H1 (cell line): ENCODE results near the gene STX18. TPM values are rescaled to one million over a fixed set of nuclear protein-coding genes. Genes with fewer than 3 reads are reported as not detected.

ENCODE experiments used
- CTCF ChIA-PET: fragments of 300-600 bp; sonication (Branson Sonifier 250); formaldehyde crosslinking; loops from one replicate; lab custom pipeline; 2021; ENCODE audit not compliant: partially characterized antibody; lab: Charles Lee
- POLR2A ChIA-PET: fragments of 300-600 bp; sonication (Branson Sonifier 250); formaldehyde crosslinking; loops from one replicate; lab custom pipeline; 2021; ENCODE audit warnings: inconsistent platforms; ENCODE audit not compliant: partially characterized antibody; lab: Charles Lee
- DNase-seq, 2 experiments: peaks; one replicate each; pipeline versions ENCODE4 v3.0.0 to v3.0.0-alpha.2; 2010 to 2022; ENCODE audit warnings: low spot score in 2 of 2, low read depth in 1 of 2, mixed read lengths in 1 of 2
- FAIRE-seq: peaks from 2 replicates; lab custom pipeline; 2011; peaks lifted over from hg19 to GRCh38; lab: Jason Lieb, UNC
- H2AFZ ChIP-seq: 2 replicates; pipeline ENCODE4 v1.8.1; 2012; ENCODE audit warnings: low read length, inconsistent platforms
- H2AK5ac ChIP-seq: 2 replicates; pipeline ENCODE4 v1.6.1; 2013; ENCODE audit warnings: low read depth, low read length
- H2BK120ac ChIP-seq: replicated peaks from 2 replicates; pipeline ENCODE3; 2013; ENCODE audit warnings: low read depth, low read length, inconsistent platforms
- H2BK12ac ChIP-seq: 2 replicates; pipeline ENCODE4 v1.6.1; 2013; ENCODE audit warnings: low read depth, low read length
- H2BK15ac ChIP-seq: 2 replicates; pipeline ENCODE4 v1.6.1; 2013; ENCODE audit warnings: low read length
- H2BK20ac ChIP-seq: 2 replicates; pipeline ENCODE4 v1.6.1; 2013; ENCODE audit warnings: low read length
- H2BK5ac ChIP-seq: 2 replicates; pipeline ENCODE4 v1.6.1; 2013; ENCODE audit warnings: low read depth, low read length
- H3K14ac ChIP-seq: 2 replicates; pipeline ENCODE4 v1.6.1; 2013; ENCODE audit warnings: inconsistent platforms; ENCODE audit not compliant: insufficient read length
- H3K18ac ChIP-seq: 2 replicates; pipeline ENCODE4 v1.6.1; 2013; ENCODE audit warnings: low read length; ENCODE audit errors: extremely low read depth
- H3K23ac ChIP-seq: 2 replicates; pipeline ENCODE4 v1.6.1; 2013; ENCODE audit warnings: inconsistent platforms; ENCODE audit not compliant: insufficient read length
- H3K23me2 ChIP-seq: 2 replicates; pipeline ENCODE4 v1.6.1; 2013; ENCODE audit warnings: low read depth, low read length
- H3K27ac ChIP-seq: 2 replicates; pipeline ENCODE4 v1.6.1; 2011; ENCODE audit warnings: low read depth, low read length, inconsistent platforms
- H3K27me3 ChIP-seq, 4 experiments: replicated peaks in 1 of 4; 1 replicate in 1 of 4; 2 replicates in 3 of 4; pipeline versions ENCODE4 v1.6.1 to v1.8.1; 2011 to 2013; ENCODE audit warnings: low read length in 3 of 4, mild to moderate bottlenecking in 3 of 4, inconsistent platforms in 2 of 4, mixed read lengths in 2 of 4, moderate library complexity in 1 of 4; ENCODE audit not compliant: control insufficient read depth in 3 of 4, insufficient read depth in 3 of 4; ENCODE audit errors: extremely low read depth in 1 of 4
- H3K36me3 ChIP-seq, 4 experiments: 2 replicates each; pipeline versions ENCODE4 v1.6.1 to v1.8.1; 2011 to 2013; ENCODE audit warnings: mild to moderate bottlenecking in 4 of 4, low read length in 3 of 4, moderate library complexity in 2 of 4, control low read depth in 1 of 4, inconsistent platforms in 1 of 4; ENCODE audit not compliant: insufficient read depth in 4 of 4, control insufficient read depth in 2 of 4
- H3K4ac ChIP-seq: replicated peaks from 2 replicates; pipeline ENCODE3; 2013; ENCODE audit warnings: low read length, low read depth, mixed read lengths, inconsistent platforms; ENCODE audit not compliant: insufficient read length
- H3K4me1 ChIP-seq, 4 experiments: replicated peaks in 1 of 4; 1 replicate in 1 of 4; 2 replicates in 3 of 4; pipeline versions ENCODE4 v1.6.1 to v1.8.1; 2011 to 2013; ENCODE audit warnings: low read length in 3 of 4, inconsistent platforms in 2 of 4, mixed read lengths in 1 of 4; ENCODE audit not compliant: insufficient read depth in 4 of 4, control insufficient read depth in 3 of 4
- H3K4me2 ChIP-seq, 2 experiments: 2 replicates each; pipeline versions ENCODE4 v1.6.1 to v1.8.1; 2011 to 2013; ENCODE audit warnings: low read depth in 2 of 2, low read length in 2 of 2, control low read depth in 1 of 2, inconsistent platforms in 1 of 2, mild to moderate bottlenecking in 1 of 2; ENCODE audit not compliant: insufficient read depth in 1 of 2
- H3K4me3 ChIP-seq, 4 experiments: fragments of 200-600, 300-600 bp in 1 of 4; sonication (generic), shearing (Covaris generic), sonication (Bioruptor Twin) in 1 of 4; 2 replicates each; pipeline versions ENCODE4 v1.5.1 to v1.8.1; 2011 to 2016; ENCODE audit warnings: low read length in 4 of 4, low read depth in 3 of 4, control low read depth in 2 of 4, inconsistent platforms in 2 of 4, mild to moderate bottlenecking in 2 of 4, mixed read lengths in 1 of 4, moderate library complexity in 1 of 4; ENCODE audit not compliant: insufficient read depth in 2 of 4; ENCODE audit errors: extremely low read depth in 1 of 4
- H3K56ac ChIP-seq: replicated peaks from 2 replicates; pipeline ENCODE3; 2013; ENCODE audit warnings: low read depth, mild to moderate bottlenecking, mixed read lengths, low read length, inconsistent platforms; ENCODE audit not compliant: insufficient read length
- H3K79me1 ChIP-seq: 2 replicates; pipeline ENCODE4 v1.6.1; 2013; ENCODE audit warnings: low read depth, low read length, control low read depth
- H3K79me2 ChIP-seq, 2 experiments: 2 replicates each; pipeline versions ENCODE4 v1.6.1 to v1.8.1; 2012 to 2013; ENCODE audit warnings: low read length in 2 of 2, mild to moderate bottlenecking in 2 of 2, inconsistent platforms in 1 of 2; ENCODE audit not compliant: insufficient read depth in 2 of 2, control insufficient read depth in 1 of 2
- H3K9ac ChIP-seq, 4 experiments: replicated peaks in 1 of 4; 1 replicate in 1 of 4; 2 replicates in 3 of 4; pipeline versions ENCODE4 v1.6.1 to v1.8.1; 2011 to 2013; ENCODE audit warnings: low read depth in 3 of 4, low read length in 3 of 4, control low read depth in 2 of 4, mild to moderate bottlenecking in 2 of 4, moderate library complexity in 2 of 4, inconsistent platforms in 1 of 4; ENCODE audit errors: extremely low read depth in 1 of 4
- H3K9me3 ChIP-seq, 2 experiments: 2 replicates each; pipeline versions ENCODE4 v1.6.1 to v1.8.1; 2012 to 2013; ENCODE audit warnings: mild to moderate bottlenecking in 2 of 2, moderate library complexity in 2 of 2, control low read depth in 1 of 2, inconsistent platforms in 1 of 2, low read depth in 1 of 2, low read length in 1 of 2, mixed read lengths in 1 of 2; ENCODE audit not compliant: insufficient read depth in 2 of 2
- H4K20me1 ChIP-seq, 2 experiments: replicated peaks in 1 of 2; 2 replicates each; pipeline versions ENCODE3 to v1.8.1; 2011 to 2013; ENCODE audit warnings: inconsistent platforms in 2 of 2, low read length in 2 of 2, mild to moderate bottlenecking in 1 of 2; ENCODE audit not compliant: insufficient read depth in 2 of 2, control insufficient read depth in 1 of 2
- H4K5ac ChIP-seq: 2 replicates; pipeline ENCODE4 v1.6.1; 2013; ENCODE audit warnings: low read length, low read depth, mixed read lengths, inconsistent platforms; ENCODE audit not compliant: insufficient read length
- H4K8ac ChIP-seq: 2 replicates; pipeline ENCODE4 v1.8.0; 2013; ENCODE audit warnings: mild to moderate bottlenecking, moderate library complexity, low read length, inconsistent platforms; ENCODE audit not compliant: insufficient read depth; ENCODE audit errors: extremely low read depth
- H4K91ac ChIP-seq: replicated peaks from 2 replicates; pipeline ENCODE3; 2013; ENCODE audit warnings: low read length, mixed read lengths, inconsistent platforms; ENCODE audit not compliant: insufficient read length
- ATF3 ChIP-seq: IDR thresholded peaks from 2 replicates; pipeline ENCODE4 v1.6.1; 2011; ENCODE audit warnings: low read depth, mild to moderate bottlenecking, low read length; ENCODE audit not compliant: insufficient read depth
- CBX8 ChIP-seq: fragments of 300-800, 300-1000 bp; sonication (generic); IDR thresholded peaks from 2 replicates; pipeline ENCODE4 v1.7.1; 2016; ENCODE audit warnings: low read depth, low read length, borderline replicate concordance
- E2F6 ChIP-seq: IDR thresholded peaks from 2 replicates; pipeline ENCODE4 v1.6.1; 2012; ENCODE audit warnings: inconsistent platforms
- JUN ChIP-seq: IDR thresholded peaks from 2 replicates; pipeline ENCODE4 v1.6.1; 2011; ENCODE audit warnings: low read depth, mild to moderate bottlenecking, improper control_type of control experiment, low read length
- KDM1A ChIP-seq: fragments of 200-600, 300-600 bp; sonication (generic); IDR thresholded peaks from 2 replicates; pipeline ENCODE4 v1.7.1; 2016; ENCODE audit warnings: mild to moderate bottlenecking, low read length, borderline replicate concordance
- MAX ChIP-seq: IDR thresholded peaks from 2 replicates; pipeline ENCODE4 v1.6.1; 2012; ENCODE audit warnings: inconsistent platforms
- SAP30 ChIP-seq: fragments of 300-600 bp; sonication (generic); IDR thresholded peaks from 2 replicates; pipeline ENCODE4 v1.7.1; 2012; ENCODE audit warnings: low read length, moderate library complexity, mild to moderate bottlenecking, inconsistent platforms; ENCODE audit not compliant: insufficient read depth, insufficient replicate concordance
- SIRT6 ChIP-seq: IDR thresholded peaks from one replicate; pipeline ENCODE4 v1.7.1; 2012; ENCODE audit warnings: low read length, inconsistent platforms
- TAF1 ChIP-seq: IDR thresholded peaks from 2 replicates; pipeline ENCODE4 v1.6.1; 2011; ENCODE audit warnings: mild to moderate bottlenecking, low read depth, low read length
- USF2 ChIP-seq: IDR thresholded peaks from 2 replicates; pipeline ENCODE4 v1.6.1; 2011; ENCODE audit warnings: low read length, improper control_type of control experiment
- YY1 ChIP-seq: IDR thresholded peaks from 2 replicates; pipeline ENCODE4 v1.6.1; 2011; ENCODE audit warnings: low read depth, mild to moderate bottlenecking, low read length
- WGBS, 2 experiments: shearing (Covaris generic) in 1 of 2; methylation state at CpG; one replicate each; pipeline versions ENCODE4 v1.1.6 to v1.1.7; 2013 to 2015; ENCODE audit warnings: low lambda C conversion rate in 2 of 2, mixed read lengths in 2 of 2, inconsistent platforms in 1 of 2, low coverage in 1 of 2, missing lambda C conversion rate in 1 of 2; ENCODE audit not compliant: insufficient replicate concordance in 2 of 2, insufficient coverage in 1 of 2, insufficient read length in 1 of 2; ENCODE audit errors: extremely low coverage in 1 of 2, missing lambda C conversion rate in 1 of 2; 5-methylcytosine and 5-hydroxymethylcytosine counted together
- polyA plus RNA-seq, 7 experiments: library from polyadenylated mRNA; depleted of rRNA in 3 of 7; stranded (reverse) in 5 of 7; unstranded in 2 of 7; fragments of >200 nt in 5 of 7; fragments of 200-250 nt in 2 of 7; gene quantifications; 1 replicate in 5 of 7; 2 replicates in 1 of 7; 4 replicates in 1 of 7; pipeline versions ENCODE4 v1.2.1 to v1.2.3, GENCODE V29; 2011 to 2013; ENCODE audit warnings: missing spikeins in 2 of 7, mixed read lengths in 2 of 7
- total RNA-seq: library from RNA; stranded (reverse); fragmentation: NEBNext Ultra II Directional; extraction: Animal tissue kit (Norgen Biotek cat#: 25700); gene quantifications from 2 replicates; pipeline ENCODE4 v1.2.1, GENCODE V29; 2021

The STX18 gene
- total and polyA plus RNA-seq, 2 of the 8 experiments (the other 6 are each of a cell fraction or from before 2014, with no cell fraction given), result 14.6 to 18.3 TPM

- no peak overlapping the region for H3K18ac ChIP-seq
- H2BK20ac ChIP-seq, result no peak overlapping the region
- no peaks in the 10 kb centered on the region for H3K36me3 ChIP-seq
- no peak for TF ChIP-seq JUN
- no peak for TF ChIP-seq E2F6
- no peak for TF ChIP-seq KDM1A
- TF ChIP-seq SIRT6, result no peak
- TF ChIP-seq USF2, result no peak
- TF ChIP-seq CBX8, result no peak
- no peak for TF ChIP-seq YY1
- TF ChIP-seq SAP30, result no peak
- TF ChIP-seq TAF1, result no peak
- no peak for TF ChIP-seq ATF3
- no peak for TF ChIP-seq MAX
- H2BK5ac ChIP-seq, result no peak overlapping the region
- H2BK15ac ChIP-seq, result no peak overlapping the region
- FAIRE-seq (no peak), DNase-seq (no peak)
- H3K23ac ChIP-seq, result no peak overlapping the region
- H3K4me1 ChIP-seq, result peaks cover 2 to 20% (median 8%) of the 10 kb centered on the region in 4 experiments; a peak in 6 of 7 replicates
- no peak overlapping the region for H3K4me2 ChIP-seq
- POLR2A ChIA-PET, result no interaction called here
- H4K5ac ChIP-seq, result no peak overlapping the region
- H3K14ac ChIP-seq, result no peak overlapping the region
- H4K91ac ChIP-seq, result no peak overlapping the region
- no peak overlapping the region for H3K27ac ChIP-seq
- H3K4me3 ChIP-seq, result no peak overlapping the region
- H2AFZ ChIP-seq, result no peak overlapping the region
- peaks cover 0 to 3% of the 10 kb centered on the region in 2 experiments for H4K20me1 ChIP-seq
- CTCF ChIA-PET, result no interaction called here
- H3K79me1 ChIP-seq, result 0 out of 2 replicates have a peak, but pooled peaks cover under 1% of the 10 kb centered on the region
- no peaks in the 10 kb centered on the region for H3K27me3 ChIP-seq
- peaks cover 0 to 2% of the 10 kb centered on the region in 2 experiments; a peak in 1 of 4 replicates for H3K79me2 ChIP-seq
- H3K9ac ChIP-seq, result no peak overlapping the region
- no peak overlapping the region for H3K56ac ChIP-seq
- H3K23me2 ChIP-seq, result no peaks in the 10 kb centered on the region
- H2BK120ac ChIP-seq, result no peak overlapping the region
- H3K4ac ChIP-seq, result no peak overlapping the region
- 86% methylated on average over 3 of the region's 3 CpGs; no CpG with 5 or more reads in 1 of the 2 experiments for WGBS, 2 experiments
- H3K9me3 ChIP-seq, result no peaks in the 10 kb centered on the region
- no peak overlapping the region for H2BK12ac ChIP-seq
- no peak overlapping the region for H4K8ac ChIP-seq
- H2AK5ac ChIP-seq, result no peak overlapping the region
These were observed 64.5 kb downstream of the STX18 start for GRCh38 chr4:4477391-4477790.
